Measurements from ENCODE around the gene TDRD15. TPM values are rescaled to one million over a fixed set of nuclear protein-coding genes. Genes with fewer than 3 reads are reported as not detected.

Gene TDRD15
- total RNA-seq, 2 donors from 2014 or later = 0.14 to 0.42 TPM

DNA sequence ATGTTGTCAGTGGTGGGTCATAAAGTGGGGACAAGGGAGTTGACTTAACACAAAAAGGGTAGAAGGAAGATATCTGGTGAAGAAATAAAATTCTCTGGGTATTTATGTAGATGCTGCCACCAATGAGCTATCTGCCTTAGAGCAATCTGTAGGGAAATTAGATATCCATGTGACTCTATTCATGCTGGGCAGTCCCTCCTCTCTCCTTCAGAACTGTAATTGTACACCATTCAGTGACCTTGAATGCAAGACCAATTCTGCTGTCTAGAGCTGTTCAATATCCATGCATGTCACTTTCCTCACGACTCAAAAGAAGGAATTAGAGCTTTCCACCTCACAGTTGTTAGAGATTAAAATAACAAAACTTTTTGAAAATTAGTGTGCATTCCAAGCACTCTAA is 28.6 kb upstream of the TDRD15 start:
- H3K27me3 ChIP-seq (replicated peaks; ENCODE audit: insufficient read depth) = no peaks in the 10 kb centered on the region
- DNase-seq (ENCODE audit: low spot score) (no peak), ATAC-seq (ENCODE audit: insufficient number of reproducible peaks, low FRiP score, low read depth) (no peak)
- H3K27ac ChIP-seq = no peak overlapping the region
- TF ChIP-seq, protein P1, sequence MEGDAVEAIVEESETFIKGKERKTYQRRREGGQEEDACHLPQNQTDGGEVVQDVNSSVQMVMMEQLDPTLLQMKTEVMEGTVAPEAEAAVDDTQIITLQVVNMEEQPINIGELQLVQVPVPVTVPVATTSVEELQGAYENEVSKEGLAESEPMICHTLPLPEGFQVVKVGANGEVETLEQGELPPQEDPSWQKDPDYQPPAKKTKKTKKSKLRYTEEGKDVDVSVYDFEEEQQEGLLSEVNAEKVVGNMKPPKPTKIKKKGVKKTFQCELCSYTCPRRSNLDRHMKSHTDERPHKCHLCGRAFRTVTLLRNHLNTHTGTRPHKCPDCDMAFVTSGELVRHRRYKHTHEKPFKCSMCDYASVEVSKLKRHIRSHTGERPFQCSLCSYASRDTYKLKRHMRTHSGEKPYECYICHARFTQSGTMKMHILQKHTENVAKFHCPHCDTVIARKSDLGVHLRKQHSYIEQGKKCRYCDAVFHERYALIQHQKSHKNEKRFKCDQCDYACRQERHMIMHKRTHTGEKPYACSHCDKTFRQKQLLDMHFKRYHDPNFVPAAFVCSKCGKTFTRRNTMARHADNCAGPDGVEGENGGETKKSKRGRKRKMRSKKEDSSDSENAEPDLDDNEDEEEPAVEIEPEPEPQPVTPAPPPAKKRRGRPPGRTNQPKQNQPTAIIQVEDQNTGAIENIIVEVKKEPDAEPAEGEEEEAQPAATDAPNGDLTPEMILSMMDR (IDR thresholded peaks at IDR 0.05) = no peak
- no peaks in the 10 kb centered on the region for H3K4me1 ChIP-seq (ENCODE audit: control insufficient read depth in 1 of 2, low read depth in 2 of 2)
- no peaks in the 10 kb centered on the region for H3K36me3 ChIP-seq
- no peak overlapping the region for H3K4me3 ChIP-seq
- no peaks in the 10 kb centered on the region for H3K9me3 ChIP-seq

DNA sequence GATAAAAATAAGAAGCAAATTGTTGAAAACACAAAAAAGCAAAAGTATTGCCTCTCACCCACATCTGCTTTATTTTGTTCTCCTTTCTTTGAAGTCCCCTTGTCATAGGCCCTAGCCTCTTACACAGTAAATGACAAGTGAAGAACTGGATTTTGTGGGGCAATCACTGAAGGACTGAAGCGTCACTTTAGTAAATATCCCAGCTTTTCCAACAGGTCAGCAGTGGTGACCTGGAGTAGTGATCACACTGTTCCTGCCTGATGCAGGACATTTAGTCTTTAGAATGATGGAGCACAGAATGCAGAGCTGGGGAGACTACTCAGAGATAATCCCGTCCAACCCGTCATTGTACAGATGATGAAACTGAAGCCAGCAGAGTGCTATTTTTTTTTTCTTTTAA is 28.1 kb upstream of the TDRD15 start:
- Histone ChIP-seq H3K36me3 (no peaks in the 10 kb centered on the region), H3K9me3 (no peaks in the 10 kb centered on the region), H3K27ac (no peak overlapping the region), H3K4me1 (ENCODE audit: control insufficient read depth in 1 of 2, low read depth in 2 of 2) (no peaks in the 10 kb centered on the region), H3K27me3 (replicated peaks; ENCODE audit: insufficient read depth) (no peaks in the 10 kb centered on the region), H3K4me3 (no peak overlapping the region)
- TF ChIP-seq, protein P1 (IDR thresholded peaks at IDR 0.05) = no peak
- ATAC-seq (ENCODE audit: insufficient number of reproducible peaks, low FRiP score, low read depth) (no peak), DNase-seq (ENCODE audit: low spot score) (no peak)

DNA sequence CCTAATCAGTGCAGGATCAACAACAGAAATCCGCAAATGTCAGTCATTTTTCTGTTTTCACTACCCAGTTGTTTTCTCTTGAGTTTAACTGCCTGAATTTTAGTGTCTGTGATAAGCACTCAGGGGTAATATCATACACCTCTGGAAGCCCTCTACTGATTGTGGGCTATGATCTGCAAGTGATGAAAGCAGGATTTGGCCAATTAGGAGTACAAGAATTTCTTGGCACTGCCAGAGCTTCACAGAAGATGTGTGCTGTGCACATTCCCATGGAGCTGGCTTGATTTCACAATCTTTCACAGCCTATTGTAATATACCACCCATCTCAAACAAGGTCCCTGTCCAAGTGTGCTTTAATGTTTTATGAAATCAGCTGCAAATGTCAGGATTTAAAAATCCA is 27.3 kb upstream of the TDRD15 start:
- no peak overlapping the region for H3K4me3 ChIP-seq
- H3K36me3 ChIP-seq = no peaks in the 10 kb centered on the region
- H3K9me3 ChIP-seq = no peaks in the 10 kb centered on the region
- TF ChIP-seq, protein P1 (IDR thresholded peaks at IDR 0.05) = no peak
- H3K27me3 ChIP-seq (replicated peaks; ENCODE audit: insufficient read depth) = no peaks in the 10 kb centered on the region
- DNase-seq (ENCODE audit: low spot score) (no peak), ATAC-seq (ENCODE audit: insufficient number of reproducible peaks, low FRiP score, low read depth) (no peak)
- no peak overlapping the region for H3K27ac ChIP-seq
- H3K4me1 ChIP-seq (ENCODE audit: control insufficient read depth in 1 of 2, low read depth in 2 of 2) = no peaks in the 10 kb centered on the region

DNA sequence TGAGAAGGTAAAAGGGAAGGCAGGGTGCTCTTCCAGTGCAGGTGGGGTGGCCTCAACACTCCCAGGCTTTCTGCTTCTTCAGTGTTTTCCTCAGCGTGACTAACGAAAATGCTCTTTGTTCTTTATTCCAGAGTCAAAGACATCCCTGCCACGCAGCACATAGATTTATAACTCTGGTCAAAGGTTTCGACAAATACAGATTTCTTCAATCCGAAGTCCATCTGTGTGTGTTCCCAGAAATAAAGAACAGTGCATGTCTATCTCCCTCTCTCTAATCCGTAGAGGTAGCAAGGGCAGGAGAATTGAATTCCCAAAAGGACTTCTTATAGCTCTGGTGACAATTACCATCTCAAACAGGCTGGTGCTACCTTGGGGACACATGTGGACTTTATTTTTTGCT is 26.4 kb upstream of the TDRD15 start:
- TF ChIP-seq, protein P1 (IDR thresholded peaks at IDR 0.05) = no peak
- H3K4me1 ChIP-seq (ENCODE audit: control insufficient read depth in 1 of 2, low read depth in 2 of 2) = no peaks in the 10 kb centered on the region
- no peak overlapping the region for H3K27ac ChIP-seq
- H3K36me3 ChIP-seq = no peaks in the 10 kb centered on the region
- H3K27me3 ChIP-seq (replicated peaks; ENCODE audit: insufficient read depth) = no peaks in the 10 kb centered on the region
- H3K4me3 ChIP-seq = no peak overlapping the region
- no peaks in the 10 kb centered on the region for H3K9me3 ChIP-seq
- DNase-seq (ENCODE audit: low spot score) (no peak), ATAC-seq (ENCODE audit: insufficient number of reproducible peaks, low FRiP score, low read depth) (no peak)

DNA sequence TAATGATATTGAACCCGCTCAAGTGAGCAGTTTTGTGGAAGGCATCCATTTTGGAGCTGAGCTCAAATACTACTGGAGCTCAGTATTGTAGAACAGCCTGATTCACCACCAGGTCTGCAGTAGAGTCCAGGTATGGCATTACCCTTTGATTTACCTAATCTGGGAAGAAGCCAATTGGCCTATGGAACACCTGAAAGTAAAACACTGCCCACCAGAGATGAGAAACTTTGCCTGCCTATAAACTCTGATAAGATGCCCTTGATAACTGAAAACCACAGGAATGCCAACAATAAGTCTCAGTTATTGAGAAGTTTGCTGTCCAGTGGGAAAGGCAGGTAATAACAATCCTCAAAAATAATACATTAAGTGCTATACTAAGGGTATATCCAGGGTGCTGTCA is 25.5 kb upstream of the TDRD15 start:
- no peak for DNase-seq (ENCODE audit: low spot score)
- H3K27ac ChIP-seq = no peak overlapping the region
- H3K4me1 ChIP-seq (ENCODE audit: control insufficient read depth in 1 of 2, low read depth in 2 of 2) = no peaks in the 10 kb centered on the region
- H3K9me3 ChIP-seq = no peaks in the 10 kb centered on the region
- no peak for ATAC-seq (ENCODE audit: insufficient number of reproducible peaks, low FRiP score, low read depth)
- H3K36me3 ChIP-seq = no peaks in the 10 kb centered on the region
- no peaks in the 10 kb centered on the region for H3K27me3 ChIP-seq (replicated peaks; ENCODE audit: insufficient read depth)
- H3K4me3 ChIP-seq = no peak overlapping the region
- TF ChIP-seq, protein P1 (IDR thresholded peaks at IDR 0.05) = no peak
